Uterus (tissue), 2 donors: ENCODE measurements around the gene HOXA3.

Source experiments
- CTCF ChIP-seq, 4 experiments: fragments of 200-600 bp in 2 of 4; fragments of 450-650 bp in 2 of 4; sonication (generic) in 2 of 4; IDR thresholded peaks; one replicate each; pipeline ENCODE4 v1.5.1; 2016 to 2019; ENCODE audit warnings: antibody characterized with exemption in 4 of 4, mild to moderate bottlenecking in 2 of 4, moderate library complexity in 1 of 4
- POLR2A ChIP-seq, 2 donors: fragments of 450-650 bp; IDR thresholded peaks; one replicate each; pipeline ENCODE4 v1.6.1; 2016; ENCODE audit warnings: antibody characterized with exemption in 2 of 2, mild to moderate bottlenecking in 1 of 2, moderate library complexity in 1 of 2

GRCh38 chr7:27200761-27201579 is 48.6 kb upstream of the HOXA3 start:
- no peak for TF ChIP-seq CTCF (IDR thresholded peaks at IDR 0.05)
- TF ChIP-seq POLR2A (IDR thresholded peaks at IDR 0.05): no peak
